AG04450 (cell line): ENCODE results near the gene IRAK2. TPM values are rescaled to one million over a fixed set of nuclear protein-coding genes. Genes with fewer than 3 reads are reported as not detected.

ENCODE experiments used
- CTCF ChIA-PET: fragments of 300-600, 350-600 bp; formaldehyde crosslinking; extraction: SDS; loops from one replicate; lab custom pipeline; 2022; ENCODE audit warnings: antibody characterized with exemption, inconsistent platforms; lab: Charles Lee
- POLR2A ChIA-PET: fragments of 350-600 bp; formaldehyde crosslinking; extraction: SDS; loops from one replicate; lab custom pipeline; 2021; ENCODE audit warnings: antibody characterized with exemption, inconsistent platforms; lab: Yijun Ruan, JAX
- DNase-seq: peaks from one replicate; pipeline ENCODE4 v3.0.0-alpha.2; 2011; ENCODE audit warnings: low read depth, low spot score
- H3K27ac ChIP-seq: one replicate; pipeline ENCODE4 v1.5.1; 2012; ENCODE audit warnings: low read depth, low read length, control low read depth
- H3K27me3 ChIP-seq: one replicate; pipeline ENCODE4 v1.6.0; 2012; ENCODE audit warnings: low read length; ENCODE audit not compliant: control insufficient read depth, insufficient read depth
- H3K4me3 ChIP-seq: 2 replicates; pipeline ENCODE4 v1.5.1; 2011; ENCODE audit warnings: mild to moderate bottlenecking, low read depth, low read length, control low read depth
- H3K9me3 ChIP-seq: 2 replicates; pipeline ENCODE4 v1.5.1; 2012; ENCODE audit warnings: low read length; ENCODE audit not compliant: control insufficient read depth, insufficient read depth
- CTCF ChIP-seq: IDR thresholded peaks from 2 replicates; pipeline ENCODE4 v1.5.1; 2011; ENCODE audit warnings: low read depth, low read length, control low read depth, inconsistent platforms
- polyA plus RNA-seq: library from polyadenylated mRNA; depleted of rRNA; stranded (reverse); fragments of >200 nt; gene quantifications from 2 replicates; pipeline ENCODE4 v1.2.3, GENCODE V29; 2011

IRAK2 gene
- polyA plus RNA-seq, 1 experiment: 7.6 TPM

GRCh38 chr3:10166213-10166604 lies 1.5 kb downstream of the IRAK2 start:
- H3K27ac ChIP-seq: no peak overlapping the region
- H3K4me3 ChIP-seq: peak overlapping the region; percentile 25
- no peak for TF ChIP-seq CTCF
- no peaks in the 10 kb centered on the region for H3K27me3 ChIP-seq
- ChIA-PET POLR2A (no interaction called here), CTCF (interaction anchor here (1.2 to 2.2 kb wide), 3 partner anchors 14 to 190 kb away, joined by 3 to 11 read pairs (median 7); no protein-coding TSS in a partner anchor)
- DNase-seq: no peak
- peaks cover 19% of the 10 kb centered on the region for H3K9me3 ChIP-seq

- Histone ChIP-seq H3K9me3 (peaks cover 19% of the 10 kb centered on the region), H3K27ac (no peak overlapping the region), H3K4me3 (no peak overlapping the region), H3K27me3 (no peaks in the 10 kb centered on the region)
- TF ChIP-seq CTCF: no peak
- CTCF ChIA-PET: no interaction called here
- no peak for DNase-seq
- POLR2A ChIA-PET: no interaction called here
These were observed 4.3 kb downstream of the IRAK2 start for GRCh38 chr3:10169000-10169496.

- DNase-seq: no peak
- Histone ChIP-seq H3K9me3 (peaks cover 19% of the 10 kb centered on the region), H3K4me3 (no peak overlapping the region), H3K27me3 (no peaks in the 10 kb centered on the region), H3K27ac (no peak overlapping the region)
- POLR2A ChIA-PET: interaction anchor here (0.5 kb wide), 1 partner anchor 50 kb away, joined by 3 read pairs; no protein-coding TSS in a partner anchor
- TF ChIP-seq CTCF: no peak
- CTCF ChIA-PET: no interaction called here
These were observed 6.3 kb downstream of the IRAK2 start for GRCh38 chr3:10170915-10171478.

GRCh38 chr3:10173095-10173925 lies 8.6 kb downstream of the IRAK2 start:
- POLR2A ChIA-PET: interaction anchor here (0.6 to 1.7 kb wide), 2 partner anchors 19 to 1095 kb away, joined by 5 to 9 read pairs; no protein-coding TSS in a partner anchor

More at GRCh38 chr3:10173095-10173925, 8.6 kb downstream of the IRAK2 start:
- Histone ChIP-seq H3K27me3 (no peaks in the 10 kb centered on the region), H3K4me3 (no peak overlapping the region), H3K27ac (peak overlapping the region; percentile 95), H3K9me3 (peaks cover 15% of the 10 kb centered on the region)
- no peak for TF ChIP-seq CTCF
- CTCF ChIA-PET: interaction anchor here (0.7 to 1.2 kb wide), 3 partner anchors 10 to 309 kb away, joined by 3 to 6 read pairs (median 4); no protein-coding TSS in a partner anchor
- DNase-seq: no peak
